Fibroblast of skin of left biceps (primary cell): ENCODE measurements around the gene PSMB3.

Experiments
- DNase-seq, 2 experiments: peaks; one replicate each; pipeline ENCODE4 v3.0.0-alpha.2; 2013; ENCODE audit warnings: low read depth in 2 of 2

The PSMB3 gene

GRCh38 chr17:38796451-38797157, 44.1 kb downstream of the PSMB3 start:
- DNase-seq, result no peak

- DNase-seq, result no peak
Observed at GRCh38 chr17:38797158-38797490, 44.6 kb downstream of the PSMB3 start.

DNA sequence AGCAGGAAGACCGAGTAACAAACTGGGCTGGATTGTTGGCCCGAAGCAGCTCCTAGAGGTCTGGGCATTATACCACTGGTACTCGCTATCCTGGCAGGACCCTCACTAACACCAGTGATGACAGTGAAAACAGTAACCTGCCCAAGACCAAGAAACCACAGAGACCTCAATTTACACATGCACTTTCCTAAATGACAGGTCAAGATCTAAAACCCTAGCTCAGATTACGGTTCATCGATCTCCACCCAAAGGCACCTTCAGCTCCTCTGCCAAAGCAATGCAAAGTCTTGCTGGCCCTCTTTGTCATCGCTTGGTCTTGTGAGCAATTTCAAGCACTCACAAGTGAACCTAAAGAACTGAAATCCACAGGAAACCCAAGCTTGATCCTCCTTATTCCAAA, 45.3 kb downstream of the PSMB3 start:
- DNase-seq, result no peak

- peak in 1 of 2 experiments; percentile 6 for DNase-seq
Observed at GRCh38 chr17:38798614-38799500, 46.3 kb downstream of the PSMB3 start.

- peak; percentile 95 to 96 for DNase-seq
Observed at GRCh38 chr17:38799501-38800236, 47.1 kb downstream of the PSMB3 start, which contains the start of gene PIP4K2B. Gene PIP4K2B (minus strand): TSS chr17:38799556. CDS start chr17:38799424, 132 bp downstream.

- no peak for DNase-seq
Observed at GRCh38 chr17:38800237-38800760, 47.8 kb downstream of the PSMB3 start.

- no peak for DNase-seq
Observed at GRCh38 chr17:38809828-38810227, 57.3 kb downstream of the PSMB3 start.
